Peyer's patch (tissue), 4 donors: Measurements from ENCODE around the gene CTBP2.

Source experiments
- CTCF ChIP-seq, 6 experiments: fragments of 450-650 bp in 4 of 6; fragments of 200-600 bp in 2 of 6; sonication (generic) in 1 of 6; IDR thresholded peaks; one replicate each; pipeline ENCODE4 v1.5.1; 2017 to 2019; ENCODE audit warnings: antibody characterized with exemption in 6 of 6, mild to moderate bottlenecking in 3 of 6, moderate library complexity in 1 of 6
- POLR2A ChIP-seq, 2 donors: fragments of 450-650 bp; IDR thresholded peaks; one replicate each; pipeline ENCODE4 v1.5.1; 2017; ENCODE audit warnings: antibody characterized with exemption in 2 of 2, mild to moderate bottlenecking in 2 of 2, moderate library complexity in 2 of 2

GRCh38 chr10:124963866-124964720 lies 196.3 kb downstream of the CTBP2 start:
- TF ChIP-seq CTCF (IDR thresholded peaks at IDR 0.05) (no peak), POLR2A (IDR thresholded peaks at IDR 0.05) (no peak)
